Neural progenitor cell (in vitro differentiated cells): ENCODE results near the gene CAMKK1.

Experiments
- CTCF ChIP-seq: fragments of 200-600 bp; sonication (generic); IDR thresholded peaks from 2 replicates; pipeline ENCODE4 v1.5.1; 2017; ENCODE audit warnings: antibody characterized with exemption, mild to moderate bottlenecking
- EZH2 ChIP-seq: fragments of 200-600 bp; sonication (generic); IDR thresholded peaks from 2 replicates; pipeline ENCODE4 v1.6.1; 2017; ENCODE audit warnings: antibody characterized with exemption, mild to moderate bottlenecking, moderate library complexity
- EZH2phosphoT487 ChIP-seq: fragments of 200-600 bp; sonication (generic); IDR thresholded peaks from 2 replicates; pipeline ENCODE4 v1.6.1; 2017; ENCODE audit warnings: antibody characterized with exemption

- TF ChIP-seq CTCF (no peak), EZH2phosphoT487 (no peak), EZH2 (no peak)
Observed at GRCh38 chr17:3847165-3847670, 45.6 kb downstream of the CAMKK1 start.
